Activated naive CD8-positive, alpha-beta T cell treated with anti-CD3 and anti-CD28 coated beads, Interleukin-2, amount 10 ng/mL, durations not matched to agents 7 days and 5 days (primary cell): ENCODE data around the gene UPF2. TPM values are rescaled to one million over a fixed set of nuclear protein-coding genes. Genes with fewer than 3 reads are reported as not detected.

Experiments used
- ATAC-seq: fragments of 150-1000 bp; cut with Tn5 transposase; one replicate; pipeline ENCODE4 v1.10.0; 2021; ENCODE audit warnings: low read depth, moderate library complexity
- POLR2A ChIA-PET: fragments of 350-600 bp; sonication (Branson Sonifier 250); formaldehyde crosslinking; loops from one replicate; lab custom pipeline; 2021; ENCODE audit warnings: antibody characterized with exemption; lab: Charles Lee
- DNase-seq: peaks from one replicate; pipeline ENCODE4 v3.0.0; 2021
- H3K27ac Mint-ChIP-seq: one replicate; pipeline ENCODE4 v1.8.0; 2022; ENCODE audit warnings: mild to moderate bottlenecking, mixed read lengths
- H3K27me3 Mint-ChIP-seq: one replicate; pipeline ENCODE4 v1.8.0; 2022; ENCODE audit warnings: mild to moderate bottlenecking, moderate library complexity, mixed read lengths
- H3K36me3 Mint-ChIP-seq: one replicate; pipeline ENCODE4 v1.8.0; 2021; ENCODE audit warnings: mild to moderate bottlenecking, mixed read lengths
- H3K4me1 Mint-ChIP-seq: one replicate; pipeline ENCODE4 v1.8.0; 2021; ENCODE audit warnings: mixed read lengths
- H3K4me3 Mint-ChIP-seq: one replicate; pipeline ENCODE4 v1.8.0; 2022; ENCODE audit warnings: mild to moderate bottlenecking, moderate library complexity, mixed read lengths
- H3K9me3 Mint-ChIP-seq: one replicate; pipeline ENCODE4 v1.8.0; 2021; ENCODE audit warnings: mixed read lengths
- total RNA-seq, 2 experiments: library from RNA; stranded (reverse); gene quantifications; one replicate each; pipeline ENCODE4 v1.2.3, GENCODE V29; 2021

Gene UPF2
- total RNA-seq, 2 experiments from 2014 or later: 30.4 to 31.0 TPM

DNA sequence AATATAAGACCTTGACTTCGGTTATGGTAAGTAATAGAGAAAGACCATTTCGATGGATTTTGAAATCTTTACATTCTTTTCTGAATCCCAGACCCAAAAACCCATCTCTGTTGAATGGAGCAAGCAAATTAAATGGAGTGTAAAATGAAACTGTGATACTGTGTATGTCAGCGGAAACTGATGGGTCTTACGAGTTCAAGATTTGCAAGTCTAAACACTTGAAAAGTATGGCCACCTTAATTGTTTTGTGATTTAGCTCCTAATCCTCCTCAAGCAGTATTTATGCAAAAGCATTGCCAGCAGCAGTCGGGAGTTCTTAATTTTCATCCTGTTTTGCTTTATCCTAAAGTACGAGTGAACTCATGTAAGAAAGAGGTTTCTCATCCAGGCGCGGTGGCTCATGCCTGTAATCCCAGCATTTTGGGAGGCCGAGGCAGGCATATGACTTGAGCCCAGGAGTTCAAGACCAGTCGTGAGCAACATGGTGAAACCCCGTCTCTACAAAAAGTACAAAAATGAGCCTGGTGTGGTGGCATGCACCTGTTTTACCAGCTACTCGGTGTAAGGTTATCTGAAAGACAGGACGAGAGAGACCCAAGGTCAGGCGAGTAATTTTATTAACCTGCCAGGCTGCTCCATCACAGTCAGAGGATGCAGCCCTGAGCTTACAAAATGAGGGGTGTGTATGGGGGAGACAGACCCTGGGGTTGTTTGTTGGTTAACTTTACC, 20.3 kb upstream of the UPF2 start:
- ATAC-seq (no peak), DNase-seq (no peak)
- no peak overlapping the region for H3K27ac Mint-ChIP-seq
- no peaks in the 10 kb centered on the region for H3K9me3 Mint-ChIP-seq
- H3K27me3 Mint-ChIP-seq: peaks cover 4% of the 10 kb centered on the region
- H3K4me1 Mint-ChIP-seq: no peaks in the 10 kb centered on the region
- H3K4me3 Mint-ChIP-seq: no peak overlapping the region
- H3K36me3 Mint-ChIP-seq: no peaks in the 10 kb centered on the region
- POLR2A ChIA-PET: interaction anchor here (1.3 kb wide), 1 partner anchor 20 kb away, joined by 7 read pairs; no protein-coding TSS in a partner anchor

DNA sequence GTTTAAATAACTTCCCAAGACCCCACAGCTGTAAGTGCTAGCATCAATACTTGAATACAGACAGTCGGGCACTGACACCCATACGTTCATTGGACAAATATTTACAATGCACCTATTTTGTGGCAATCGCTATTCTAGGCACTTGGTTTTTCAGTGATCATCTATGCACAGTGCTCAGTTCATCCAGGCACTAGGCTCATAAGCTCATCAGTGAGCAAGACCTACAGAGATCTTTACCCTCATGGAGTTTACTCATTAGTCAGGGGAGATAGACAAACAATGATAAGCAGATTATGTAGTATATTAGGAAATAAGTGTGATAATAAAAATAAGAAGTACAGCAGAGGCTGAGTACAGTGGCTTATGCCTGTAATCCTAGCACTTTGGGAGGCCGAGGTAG, 18.5 kb upstream of the UPF2 start:
- no peaks in the 10 kb centered on the region for H3K9me3 Mint-ChIP-seq
- no peak overlapping the region for H3K4me3 Mint-ChIP-seq
- no peak for DNase-seq
- H3K4me1 Mint-ChIP-seq: no peaks in the 10 kb centered on the region
- H3K36me3 Mint-ChIP-seq: no peaks in the 10 kb centered on the region
- H3K27ac Mint-ChIP-seq: no peak overlapping the region
- H3K27me3 Mint-ChIP-seq: peaks cover 4% of the 10 kb centered on the region
- ATAC-seq: no peak
- POLR2A ChIA-PET: interaction anchor here (0.5 kb wide), 1 partner anchor 8 kb away, joined by 4 read pairs; no protein-coding TSS in a partner anchor

DNA sequence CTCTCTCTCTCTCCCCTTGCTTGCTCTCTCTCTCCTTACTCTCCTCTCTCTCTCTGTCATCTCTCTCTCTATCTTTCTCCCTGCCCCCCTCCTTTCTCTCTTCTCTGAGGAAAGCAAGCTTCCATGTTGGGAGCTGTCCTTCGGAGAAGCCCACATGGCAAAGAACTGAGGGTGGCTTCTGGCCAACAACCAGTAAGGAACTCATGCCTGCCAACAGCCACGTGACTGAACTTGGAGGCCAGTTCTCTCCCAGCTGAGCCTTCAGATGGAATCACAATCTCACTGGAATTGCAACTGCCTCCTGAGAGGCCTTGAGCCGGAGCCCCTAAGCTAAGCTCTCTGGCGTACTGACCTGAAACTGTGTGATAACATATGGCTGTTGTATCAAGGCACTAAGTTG, 14.1 kb upstream of the UPF2 start:
- Mint-ChIP-seq H3K4me3 (no peak overlapping the region), H3K27ac (no peak overlapping the region), H3K9me3 (no peaks in the 10 kb centered on the region), H3K36me3 (no peaks in the 10 kb centered on the region), H3K27me3 (no peaks in the 10 kb centered on the region), H3K4me1 (no peaks in the 10 kb centered on the region)
- POLR2A ChIA-PET: no interaction called here
- no peak for ATAC-seq
- no peak for DNase-seq

DNA sequence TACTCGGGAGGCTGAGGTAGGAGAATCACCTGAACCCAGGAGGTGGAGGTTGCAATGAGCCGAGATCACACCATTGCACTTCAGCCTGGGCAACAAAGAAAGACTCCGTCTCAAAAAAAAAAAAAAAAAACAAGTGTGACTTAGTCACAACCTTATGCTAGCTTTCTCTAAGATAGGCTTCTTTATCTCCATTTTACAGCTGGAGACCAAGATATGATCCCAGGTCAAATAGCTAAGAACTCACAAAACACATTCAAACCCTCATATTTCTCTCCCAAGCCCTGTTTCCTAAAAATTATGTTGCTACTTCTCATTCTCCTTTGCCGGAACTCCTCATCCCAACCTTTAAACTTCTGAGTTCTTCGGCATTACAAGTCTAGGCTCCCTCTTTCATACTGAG, 13.1 kb upstream of the UPF2 start:
- no peaks in the 10 kb centered on the region for H3K36me3 Mint-ChIP-seq
- POLR2A ChIA-PET: no interaction called here

DNA sequence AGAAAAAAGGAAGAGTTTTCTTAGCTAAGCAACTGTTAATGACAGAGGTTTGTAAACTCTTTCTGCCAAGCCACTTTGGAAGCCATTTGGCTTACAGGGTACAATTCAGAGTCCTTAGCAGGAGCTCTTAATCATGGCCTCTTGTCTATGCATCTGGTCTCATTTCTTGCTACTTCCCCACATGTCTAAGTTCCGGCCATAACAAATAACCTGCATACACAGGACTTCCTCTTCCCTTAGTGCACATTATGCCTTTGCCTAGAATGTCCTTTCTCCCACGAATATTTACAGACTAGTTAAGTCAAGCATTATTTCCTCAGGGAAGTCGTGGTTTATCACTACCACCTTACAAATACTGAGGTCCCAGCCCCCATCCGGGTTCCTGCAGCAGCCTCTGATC, 8.6 kb upstream of the UPF2 start:
- Mint-ChIP-seq H3K4me3 (no peak overlapping the region), H3K27ac (no peak overlapping the region), H3K4me1 (peaks cover 9% of the 10 kb centered on the region), H3K9me3 (no peaks in the 10 kb centered on the region), H3K27me3 (peaks cover 8% of the 10 kb centered on the region), H3K36me3 (no peaks in the 10 kb centered on the region)
- POLR2A ChIA-PET: no interaction called here
- ATAC-seq (no peak), DNase-seq (no peak)

More for the DNA sequence above, 13.1 kb upstream of the UPF2 start:
- peaks cover 1% of the 10 kb centered on the region for H3K4me1 Mint-ChIP-seq
- H3K4me3 Mint-ChIP-seq: no peak overlapping the region
- no peak overlapping the region for H3K27ac Mint-ChIP-seq
- H3K27me3 Mint-ChIP-seq: no peaks in the 10 kb centered on the region
- no peaks in the 10 kb centered on the region for H3K9me3 Mint-ChIP-seq
- ATAC-seq (no peak), DNase-seq (no peak)

DNA sequence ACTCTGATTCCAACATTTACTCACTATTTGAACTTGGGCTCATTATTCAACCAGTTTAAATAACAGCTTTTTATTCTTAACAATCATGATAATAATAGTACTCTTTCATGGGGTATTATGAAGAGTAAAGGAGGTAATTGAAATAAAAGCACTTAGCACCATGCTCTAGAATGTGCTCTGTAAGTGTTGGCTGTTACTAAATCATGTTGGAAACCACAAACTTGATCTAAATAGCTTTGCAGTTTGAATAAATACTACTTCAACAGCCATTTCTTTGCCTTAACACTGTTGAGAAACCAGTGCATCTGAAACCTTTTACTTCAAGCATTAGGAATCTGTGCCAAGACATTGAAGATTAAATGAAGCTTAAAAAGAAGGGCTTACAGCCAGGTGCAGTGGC, 7.9 kb upstream of the UPF2 start:
- Mint-ChIP-seq H3K27me3 (peaks cover 8% of the 10 kb centered on the region), H3K9me3 (no peaks in the 10 kb centered on the region)

DNA sequence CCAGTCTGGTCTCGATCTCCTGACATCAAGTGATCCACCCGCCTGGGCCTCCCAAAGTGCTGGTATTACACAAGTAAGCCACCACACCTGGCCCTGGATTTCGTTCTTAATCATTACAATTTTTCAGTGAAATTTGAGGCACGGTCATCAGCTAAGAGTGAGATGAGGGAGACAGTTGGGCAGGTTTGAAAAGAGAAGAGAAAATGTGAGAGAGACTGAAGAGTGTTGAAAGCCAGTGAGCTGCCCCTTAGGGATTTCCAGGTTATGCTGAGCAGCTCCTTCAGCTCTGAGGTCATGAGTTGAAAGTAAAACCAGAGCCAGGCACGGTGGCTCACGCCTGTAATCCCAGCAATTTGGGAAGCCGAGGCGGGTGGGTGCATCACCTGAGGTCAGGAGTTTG, 5.9 kb upstream of the UPF2 start:
- ATAC-seq (no peak), DNase-seq (no peak)
- H3K27me3 Mint-ChIP-seq: peaks cover 10% of the 10 kb centered on the region
- no peak overlapping the region for H3K4me3 Mint-ChIP-seq
- peaks cover 9% of the 10 kb centered on the region for H3K4me1 Mint-ChIP-seq
- H3K27ac Mint-ChIP-seq: no peak overlapping the region
- H3K9me3 Mint-ChIP-seq: no peaks in the 10 kb centered on the region
- H3K36me3 Mint-ChIP-seq: no peaks in the 10 kb centered on the region
- POLR2A ChIA-PET: interaction anchor here (0.7 kb wide), 1 partner anchor 98 kb away, joined by 3 read pairs; no protein-coding TSS in a partner anchor

More for the DNA sequence above, 7.9 kb upstream of the UPF2 start:
- Mint-ChIP-seq H3K4me1 (peaks cover 9% of the 10 kb centered on the region), H3K36me3 (no peaks in the 10 kb centered on the region), H3K27ac (no peak overlapping the region), H3K4me3 (no peak overlapping the region)
- POLR2A ChIA-PET: interaction anchor here (0.7 kb wide), 1 partner anchor 866 kb away, joined by 3 read pairs; no protein-coding TSS in a partner anchor
- DNase-seq: no peak
- ATAC-seq: no peak

DNA sequence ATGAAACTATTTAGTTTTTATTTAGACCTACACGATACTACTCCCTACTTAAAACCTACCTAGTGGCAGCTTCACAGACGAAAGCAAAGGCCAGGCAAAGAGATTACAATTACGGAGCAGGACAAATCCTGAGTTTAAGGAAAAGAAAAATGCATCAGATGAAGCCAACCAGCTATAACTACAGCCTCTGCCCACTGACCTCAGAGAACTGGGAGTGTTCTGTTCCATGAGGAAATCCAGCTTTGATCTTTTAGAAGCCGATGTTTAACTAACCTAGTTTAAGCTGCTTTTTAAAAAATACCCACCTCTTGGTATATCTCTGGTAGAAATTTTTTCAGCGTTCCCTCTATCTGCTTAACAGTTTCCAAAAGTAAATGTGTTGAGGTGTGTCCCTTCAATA, 3.0 kb upstream of the UPF2 start:
- no peak for ATAC-seq
- Mint-ChIP-seq H3K4me1 (peaks cover 17% of the 10 kb centered on the region), H3K9me3 (no peaks in the 10 kb centered on the region), H3K36me3 (peaks cover 3% of the 10 kb centered on the region), H3K27ac (no peak overlapping the region), H3K27me3 (peaks cover 10% of the 10 kb centered on the region), H3K4me3 (no peak overlapping the region)
- POLR2A ChIA-PET: no interaction called here
- DNase-seq: no peak

DNA sequence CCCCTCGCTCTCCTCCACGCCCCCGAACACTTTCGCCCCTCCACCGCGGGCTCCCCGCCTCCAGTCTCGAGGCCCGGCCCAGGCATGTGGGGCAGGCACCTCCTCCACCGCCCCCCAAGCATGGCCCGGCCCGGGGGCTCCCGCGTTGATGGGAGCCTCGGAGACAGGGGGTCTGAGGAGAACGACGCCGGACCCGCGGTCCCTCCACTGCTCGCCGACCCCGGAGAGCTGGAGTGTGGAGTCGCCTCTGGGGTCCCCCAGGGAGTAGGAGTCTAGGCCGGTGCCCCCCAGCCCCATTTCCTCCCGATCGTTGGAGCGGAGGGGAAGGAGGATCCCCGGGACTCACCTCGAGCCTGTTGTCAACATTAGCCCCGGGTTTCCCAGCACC, 206 bp downstream of the UPF2 start:
- ATAC-seq: peak; percentile 37
- Mint-ChIP-seq H3K4me1 (peaks cover 23% of the 10 kb centered on the region), H3K4me3 (peak overlapping the region; percentile 95), H3K9me3 (no peaks in the 10 kb centered on the region), H3K27me3 (peaks cover 4% of the 10 kb centered on the region), H3K36me3 (peaks cover 9% of the 10 kb centered on the region), H3K27ac (peak overlapping the region; percentile 100)
- POLR2A ChIA-PET: interaction anchor here (0.6 to 2.6 kb wide), 7 partner anchors 9 to 1257 kb away, joined by 3 to 20 read pairs (median 6); partner anchors contain the start of genes CDC123, DHTKD1 and NUDT5
- peak; percentile 69 for DNase-seq

DNA sequence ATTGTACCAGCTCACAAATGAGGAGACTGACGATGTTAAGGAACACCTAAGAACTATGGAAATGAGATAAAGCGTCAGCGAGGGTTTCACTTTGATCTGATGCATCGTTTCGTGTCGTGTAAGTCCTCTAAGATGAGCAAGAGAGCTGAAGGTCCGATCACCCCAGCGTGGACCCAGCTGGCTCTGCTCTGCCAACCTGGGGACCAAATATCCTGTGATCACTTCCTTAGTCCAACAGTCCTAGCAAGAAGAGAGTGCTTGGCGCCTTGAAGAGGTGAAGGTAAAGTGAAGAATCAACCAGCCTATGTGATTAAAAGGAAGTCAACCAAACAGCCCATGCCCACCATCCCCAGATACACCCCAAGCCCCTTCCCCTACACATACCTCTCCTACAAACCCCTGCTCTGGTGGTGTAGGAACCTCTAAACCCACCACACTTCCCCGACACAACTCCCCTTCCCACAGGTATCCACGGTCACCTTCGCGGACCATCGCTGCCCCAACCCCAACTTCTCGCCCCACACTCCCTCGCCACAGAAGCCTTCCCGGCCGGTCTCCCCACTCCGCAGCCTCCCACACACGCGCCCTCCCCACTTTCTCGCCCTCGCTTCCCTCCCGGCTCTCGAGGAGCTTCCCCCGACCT, 722 bp downstream of the UPF2 start:
- POLR2A ChIA-PET: interaction anchor here (0.6 to 2.6 kb wide), 6 partner anchors 8 to 1257 kb away, joined by 3 to 20 read pairs (median 4); partner anchors contain the start of genes CDC123, DHTKD1 and NUDT5
- no peak for ATAC-seq

DNA sequence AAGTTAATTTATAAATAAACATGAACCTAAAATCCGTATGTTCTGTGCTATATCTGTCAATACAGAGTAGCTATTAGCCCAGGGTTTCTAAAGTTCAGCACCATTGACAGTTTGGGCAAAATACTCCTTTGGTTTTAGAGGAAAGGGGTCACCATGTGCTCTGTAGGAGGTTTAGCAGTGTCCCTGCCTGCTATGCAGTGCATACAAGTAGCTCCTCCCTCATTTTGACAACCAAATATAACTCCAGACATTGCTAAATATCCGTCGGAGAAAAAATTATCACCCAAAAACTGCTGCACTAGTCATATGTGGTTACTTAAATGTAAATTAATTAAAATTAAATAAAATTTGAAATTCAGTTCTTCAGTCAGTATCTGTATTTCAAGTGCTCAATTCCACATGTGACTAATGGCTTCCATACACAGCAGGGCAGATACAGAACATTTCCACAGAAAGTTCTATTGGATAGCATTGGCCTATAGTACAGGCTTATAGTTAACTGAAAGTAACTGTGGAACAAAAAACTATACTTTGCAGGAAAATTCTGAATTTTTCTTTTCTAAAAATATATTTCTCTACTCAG, 6.4 kb downstream of the UPF2 start:
- Mint-ChIP-seq H3K36me3 (peaks cover 29% of the 10 kb centered on the region), H3K27me3 (no peaks in the 10 kb centered on the region), H3K4me3 (no peak overlapping the region), H3K27ac (no peak overlapping the region), H3K9me3 (no peaks in the 10 kb centered on the region), H3K4me1 (peaks cover 28% of the 10 kb centered on the region)
- ATAC-seq (no peak), DNase-seq (no peak)
- POLR2A ChIA-PET: interaction anchor here (0.6 kb wide), 1 partner anchor 8 kb away, joined by 3 read pairs; no protein-coding TSS in a partner anchor

More for the DNA sequence above, 722 bp downstream of the UPF2 start:
- Mint-ChIP-seq H3K4me3 (peak overlapping the region; percentile 95), H3K4me1 (peaks cover 22% of the 10 kb centered on the region), H3K27ac (peak overlapping the region; percentile 100), H3K27me3 (peaks cover 2% of the 10 kb centered on the region), H3K36me3 (peaks cover 9% of the 10 kb centered on the region), H3K9me3 (no peaks in the 10 kb centered on the region)
- DNase-seq: peak; percentile 37

DNA sequence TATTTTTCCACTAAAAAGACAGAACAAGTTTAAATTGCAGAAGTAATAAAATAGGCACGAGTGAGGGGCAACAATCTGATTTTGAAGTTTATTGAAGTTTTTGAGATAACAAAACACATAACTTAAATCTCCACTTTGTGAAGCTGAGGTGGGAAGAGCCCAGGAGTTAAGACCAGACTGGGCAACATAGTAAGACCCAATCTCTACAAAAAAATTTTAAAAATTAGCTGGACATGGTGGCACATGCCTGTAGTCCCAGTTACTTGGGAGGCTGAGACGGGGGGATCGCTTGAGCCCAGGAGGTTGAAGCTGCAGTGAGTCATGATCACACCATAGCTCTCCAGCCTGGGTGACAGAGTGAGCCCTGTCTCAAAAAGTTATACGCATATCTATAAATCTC, 11.2 kb downstream of the UPF2 start:
- Mint-ChIP-seq H3K4me3 (no peak overlapping the region), H3K27me3 (no peaks in the 10 kb centered on the region), H3K36me3 (peaks cover 43% of the 10 kb centered on the region), H3K27ac (no peak overlapping the region), H3K4me1 (peaks cover 18% of the 10 kb centered on the region), H3K9me3 (no peaks in the 10 kb centered on the region)
- no peak for ATAC-seq
- POLR2A ChIA-PET: interaction anchor here (1.1 kb wide), 1 partner anchor 12 kb away, joined by 3 read pairs; no protein-coding TSS in a partner anchor
- no peak for DNase-seq

DNA sequence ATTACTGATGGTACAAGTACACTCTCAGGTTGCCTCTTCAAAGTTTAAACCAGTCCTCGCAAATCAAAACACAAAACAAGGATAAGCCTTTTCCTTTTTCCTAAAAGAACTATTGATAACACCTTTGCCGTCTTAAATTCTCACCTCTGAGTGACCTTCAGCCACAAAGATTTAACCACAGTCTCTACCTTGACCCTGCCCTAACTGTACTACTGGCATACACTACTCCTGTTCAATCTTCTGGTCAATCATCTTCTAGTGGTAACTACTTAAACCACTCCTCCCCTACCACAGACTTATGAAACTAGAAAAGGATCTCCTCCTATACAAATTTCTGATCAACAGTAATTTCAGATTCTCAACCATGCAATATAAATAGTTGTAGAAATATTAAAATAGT, 15.1 kb downstream of the UPF2 start:
- POLR2A ChIA-PET: no interaction called here
- DNase-seq: no peak
- no peaks in the 10 kb centered on the region for H3K9me3 Mint-ChIP-seq
- peaks cover 19% of the 10 kb centered on the region for H3K4me1 Mint-ChIP-seq
- H3K4me3 Mint-ChIP-seq: no peak overlapping the region
- H3K27ac Mint-ChIP-seq: no peak overlapping the region
- no peak for ATAC-seq
- H3K27me3 Mint-ChIP-seq: no peaks in the 10 kb centered on the region
- peaks cover 36% of the 10 kb centered on the region for H3K36me3 Mint-ChIP-seq
